DMS79 treated with DMSO at 0.1 percent for 48 hours (cell line): ENCODE results near the gene CAMTA1.

Experiments
- DNase-seq: peaks from one replicate; lab custom pipeline; 2025; lab: John Stamatoyannopoulos, UW

Gene CAMTA1

DNA sequence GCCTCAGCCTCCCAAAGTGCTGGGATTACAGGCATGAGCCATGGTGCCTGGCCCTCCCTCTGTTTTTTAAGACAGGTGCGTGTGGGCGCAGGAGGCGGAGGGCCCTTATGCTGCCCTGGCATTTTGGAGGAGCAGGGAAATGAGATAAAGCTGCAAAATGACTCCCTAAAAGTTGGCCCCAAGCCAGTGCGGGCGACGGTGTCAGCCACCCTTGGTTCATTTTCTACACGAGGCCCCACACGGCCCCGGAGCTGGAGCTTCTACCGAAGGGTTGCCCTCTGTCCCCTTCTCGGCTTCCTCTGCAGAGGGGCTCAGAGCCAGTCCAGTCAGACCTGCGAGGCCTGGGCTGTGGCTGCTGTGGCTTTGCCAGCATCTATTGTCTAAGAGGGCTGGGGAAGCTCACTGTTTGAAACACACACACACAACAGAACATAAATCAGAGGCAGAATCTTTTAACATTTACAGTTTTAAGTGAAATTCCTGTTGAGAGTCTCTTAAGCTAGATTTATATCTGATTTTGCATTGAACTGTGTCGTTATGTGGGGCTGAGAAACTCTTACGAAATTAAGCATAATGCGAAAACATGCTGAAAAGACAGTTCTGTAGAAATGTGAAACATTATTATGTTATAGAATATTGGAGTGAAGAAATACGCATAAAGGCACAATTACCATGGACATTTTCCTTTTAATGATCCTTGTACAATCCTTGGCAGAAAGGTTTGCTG is 255.9 kb downstream of the CAMTA1 start:
- peak; percentile 23 for DNase-seq

DNA sequence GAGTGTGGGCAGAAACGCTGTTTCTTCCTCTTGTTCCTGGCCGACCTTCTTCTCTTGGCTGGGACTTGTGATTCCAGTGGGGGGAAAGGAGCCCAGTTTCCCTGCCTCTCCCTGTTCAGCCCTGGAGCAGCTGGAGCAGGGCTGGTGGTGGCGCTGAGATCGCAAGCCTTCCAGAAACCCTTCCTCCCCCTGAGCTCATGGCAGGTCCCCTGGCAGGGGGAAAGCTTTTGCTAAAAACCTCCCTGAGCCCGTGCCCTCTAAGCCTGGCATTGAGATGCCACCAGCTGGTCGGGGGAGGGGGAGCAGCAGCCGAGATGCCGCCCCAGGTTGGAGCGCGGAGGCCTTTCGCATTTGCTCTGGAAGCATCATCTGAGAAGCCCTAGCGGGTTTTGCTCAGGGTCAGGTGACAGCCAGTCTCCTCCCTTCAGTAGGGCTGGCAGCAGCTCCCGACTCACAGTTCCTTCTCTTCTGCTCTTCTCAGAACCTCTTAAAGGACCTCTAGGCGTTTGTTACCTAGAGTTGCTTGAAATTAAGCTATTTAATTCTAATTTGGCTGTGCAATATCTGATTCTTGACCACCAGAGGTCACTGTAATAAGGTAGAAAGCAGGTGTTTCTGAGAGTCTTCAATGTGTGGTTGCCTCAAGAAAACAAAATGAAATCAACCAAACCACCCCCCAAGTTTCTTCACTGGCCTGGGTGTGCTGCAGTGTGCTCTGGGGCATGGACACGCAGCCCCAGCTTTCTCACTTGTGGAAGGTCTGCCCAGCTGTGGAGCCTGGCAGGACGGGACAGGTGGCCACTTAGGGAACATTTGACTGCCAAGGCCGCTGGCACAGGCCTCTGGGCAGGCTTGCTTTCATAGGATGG is 257.3 kb downstream of the CAMTA1 start:
- DNase-seq = peak; percentile 81

DNA sequence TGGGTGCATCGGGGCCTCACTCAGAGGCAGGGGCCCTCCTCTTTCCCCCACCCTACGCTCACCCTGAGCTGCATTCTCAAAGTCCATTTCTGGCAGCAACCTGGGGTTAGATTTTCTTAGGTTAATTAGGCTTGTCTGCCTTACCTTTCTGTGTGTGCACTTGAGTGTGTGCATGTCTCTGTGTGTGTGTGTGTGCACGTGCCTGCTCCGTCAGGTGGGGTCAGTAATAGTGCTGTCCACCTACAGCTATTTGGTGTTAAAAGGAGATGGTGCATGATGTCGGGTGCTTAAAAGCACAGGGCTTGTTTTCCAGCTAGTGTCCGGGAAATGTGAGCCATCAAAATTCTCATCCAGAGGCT is 257.9 kb downstream of the CAMTA1 start:
- peak; percentile 32 for DNase-seq

DNA sequence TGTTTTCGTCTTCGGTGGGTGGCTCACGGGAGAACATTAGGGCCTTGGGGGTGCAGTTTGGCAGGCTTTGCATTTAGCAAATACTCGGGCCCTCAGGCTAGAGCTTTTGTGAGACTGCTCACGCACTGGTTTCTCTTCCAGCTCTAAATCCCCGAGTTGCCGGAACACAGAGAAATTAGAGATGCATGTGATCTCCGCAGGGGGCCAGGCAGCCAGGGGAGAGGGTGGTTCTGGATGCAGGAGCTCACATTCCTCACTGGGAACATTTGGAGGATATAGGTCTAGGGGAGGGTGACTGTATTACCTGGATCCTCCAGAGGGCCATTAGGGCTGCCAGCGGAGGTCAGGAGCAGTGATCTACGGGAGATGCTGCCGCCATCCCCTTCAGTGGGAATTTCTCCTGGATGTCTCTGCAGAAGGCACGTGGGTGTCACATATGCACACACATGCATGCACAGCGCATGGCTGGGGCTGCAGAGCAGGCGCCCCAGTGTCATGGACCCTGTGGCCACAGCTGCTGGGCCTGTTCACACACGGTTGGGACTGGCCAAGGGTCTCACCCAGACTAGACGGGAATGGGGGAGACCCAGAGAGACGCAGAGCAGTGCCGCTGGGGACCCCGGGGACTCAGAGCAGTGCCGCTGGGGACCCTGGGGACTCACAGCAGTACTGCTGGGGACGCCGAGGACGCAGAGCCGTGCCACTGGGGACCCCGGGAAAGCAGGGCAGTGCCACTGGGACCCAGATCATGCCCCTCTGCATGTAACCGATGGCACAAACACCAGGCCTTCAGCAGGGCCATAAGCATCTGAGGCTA is 258.7 kb downstream of the CAMTA1 start:
- DNase-seq = no peak

DNA sequence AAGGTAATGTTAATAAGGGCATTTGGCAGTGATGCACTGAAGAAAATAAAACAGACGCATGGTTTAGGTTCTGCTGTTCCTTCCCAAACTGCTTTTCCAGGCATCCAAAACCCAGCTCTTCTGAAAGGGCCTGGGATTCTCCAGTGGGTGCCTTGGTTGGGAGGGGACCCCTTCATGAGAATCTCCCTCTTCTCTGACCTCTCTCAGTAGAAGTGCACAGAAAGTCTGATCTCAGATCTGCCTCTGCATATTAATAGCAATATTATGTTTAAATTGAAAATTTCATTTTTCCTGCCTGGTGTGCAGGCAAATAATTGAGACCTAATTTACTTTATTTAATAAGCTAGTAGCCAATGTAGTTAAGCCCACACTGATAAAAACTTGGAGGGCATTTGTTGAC is 260.6 kb downstream of the CAMTA1 start:
- no peak for DNase-seq

GRCh38 chr1:7046314-7046713 is 261.1 kb downstream of the CAMTA1 start:
- DNase-seq = peak; percentile 83

DNA sequence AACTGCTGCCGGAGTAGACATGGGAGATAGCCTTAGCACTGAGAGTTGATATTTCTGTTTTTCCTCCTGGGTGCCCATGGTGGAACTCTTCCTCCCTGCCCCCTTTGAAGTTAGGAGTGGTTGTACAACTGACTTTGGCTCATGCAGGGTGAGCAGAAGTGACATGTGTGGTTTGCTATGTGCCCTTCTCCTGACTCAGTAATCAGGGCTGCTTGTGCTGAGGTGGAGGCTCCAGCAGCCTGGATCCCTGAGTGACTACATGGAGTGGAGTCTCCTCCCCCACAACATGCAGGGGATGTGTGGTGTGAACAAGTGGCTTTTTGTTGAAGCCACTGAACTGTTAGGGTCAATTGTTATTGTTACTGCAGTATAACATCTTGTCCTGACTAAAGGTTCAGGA is 261.6 kb downstream of the CAMTA1 start:
- no peak for DNase-seq

GRCh38 chr1:7047866-7048265 is 262.6 kb downstream of the CAMTA1 start:
- peak; percentile 8 for DNase-seq

DNA sequence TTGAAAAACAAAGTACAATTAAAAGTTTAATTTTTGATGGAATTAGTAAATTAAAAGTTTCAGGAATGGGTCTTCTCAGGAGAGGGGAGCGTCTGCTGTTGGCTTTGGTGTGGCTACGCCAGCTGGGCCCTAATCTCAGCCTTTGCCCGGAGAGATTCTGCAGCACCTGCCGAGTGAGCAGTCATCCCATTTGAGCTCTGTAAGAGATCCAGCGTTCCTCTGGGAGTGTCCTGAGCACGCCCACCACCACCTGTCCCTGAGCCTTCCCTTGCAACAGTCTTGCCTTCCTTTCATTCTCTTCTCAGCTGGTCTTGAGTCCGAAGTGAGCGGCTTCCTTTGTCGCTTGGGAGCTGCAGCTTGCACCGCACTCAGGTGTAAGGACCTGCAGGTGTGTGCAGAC is 263.1 kb downstream of the CAMTA1 start:
- peak; percentile 53 for DNase-seq

DNA sequence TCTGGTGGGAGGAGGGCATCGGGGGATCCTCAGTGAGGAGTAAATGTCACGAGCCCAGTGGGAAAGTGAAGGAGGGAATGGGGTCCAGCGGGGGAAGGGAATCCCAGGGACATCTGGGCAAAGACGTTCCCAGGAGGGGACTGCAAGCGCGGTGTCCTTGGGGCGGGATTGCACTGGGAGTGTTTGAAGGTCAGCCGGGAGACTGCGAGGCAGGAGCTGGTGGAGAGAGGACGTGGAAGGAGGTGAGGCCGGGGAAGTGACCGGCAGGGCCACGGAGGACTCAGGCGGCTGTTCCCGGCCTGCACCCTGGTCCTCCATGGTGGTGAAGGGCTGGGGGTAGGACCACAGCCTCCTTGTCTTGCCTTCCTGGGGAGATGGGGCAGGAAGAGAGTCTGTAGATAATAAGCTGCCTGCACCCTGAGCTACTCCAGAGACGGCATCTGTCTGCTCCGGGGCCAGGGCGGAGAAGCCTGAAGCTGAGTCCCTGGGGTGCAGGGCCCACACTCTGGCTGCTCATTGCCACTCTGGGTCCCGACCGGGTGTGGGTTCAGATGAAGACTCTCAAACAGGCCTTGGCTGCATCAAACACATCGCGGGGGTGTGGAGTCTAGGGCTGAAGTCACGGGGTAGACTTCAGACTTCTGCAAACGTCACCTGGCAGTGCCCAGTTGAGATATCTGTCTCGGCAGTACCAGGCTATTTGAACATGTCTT is 264.8 kb downstream of the CAMTA1 start:
- DNase-seq = no peak

GRCh38 chr1:7050751-7051665 is 265.8 kb downstream of the CAMTA1 start:
- no peak for DNase-seq

DNA sequence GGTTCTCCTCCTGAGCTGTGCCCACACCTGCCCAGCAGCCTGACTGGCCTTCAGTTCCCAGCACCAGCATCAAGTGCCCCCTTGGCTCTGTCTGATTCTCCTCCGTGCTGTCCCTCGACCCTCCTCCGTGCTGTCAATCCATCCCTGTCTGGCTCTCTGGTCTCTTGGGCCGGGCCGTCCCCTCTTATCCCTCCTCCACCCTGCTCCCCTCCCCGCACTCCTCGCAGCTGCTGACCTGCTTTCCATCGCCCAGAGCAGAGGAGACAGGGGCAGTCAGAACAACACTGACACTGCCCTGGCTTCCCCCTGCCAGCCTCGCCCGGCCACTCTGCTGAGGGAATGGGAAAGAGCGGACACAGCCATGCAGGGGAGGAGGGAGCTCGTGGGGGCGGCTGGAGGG is 267.4 kb downstream of the CAMTA1 start:
- DNase-seq = no peak

- no peak for DNase-seq
Measured at GRCh38 chr1:7060745-7061144, 275.5 kb downstream of the CAMTA1 start.

- DNase-seq = no peak
Measured at GRCh38 chr1:7062346-7063061, 277.2 kb downstream of the CAMTA1 start.

DNA sequence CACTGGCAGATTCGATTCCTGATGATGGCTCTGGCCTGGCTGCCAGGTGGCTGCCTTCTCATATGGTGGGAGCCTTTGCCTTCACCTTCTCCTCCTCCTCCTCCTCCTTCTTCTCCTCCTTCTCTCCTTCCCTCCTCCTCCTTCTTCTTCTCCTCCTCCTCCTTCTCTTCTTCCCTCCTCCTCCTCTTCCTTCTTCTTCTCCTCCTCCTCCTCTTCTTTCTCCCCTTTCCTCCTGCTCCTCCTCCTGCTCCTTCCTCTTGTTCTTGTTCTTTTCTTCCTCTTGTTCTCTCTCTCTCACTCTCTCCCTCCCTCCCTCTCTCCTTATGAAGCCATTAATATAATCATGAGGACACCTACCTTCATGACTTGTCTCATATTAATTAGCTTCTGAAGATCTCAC is 278.7 kb downstream of the CAMTA1 start:
- no peak for DNase-seq

GRCh38 chr1:7068552-7068951 is 283.3 kb downstream of the CAMTA1 start:
- no peak for DNase-seq

GRCh38 chr1:7069931-7070330 is 284.7 kb downstream of the CAMTA1 start:
- DNase-seq = no peak

DNA sequence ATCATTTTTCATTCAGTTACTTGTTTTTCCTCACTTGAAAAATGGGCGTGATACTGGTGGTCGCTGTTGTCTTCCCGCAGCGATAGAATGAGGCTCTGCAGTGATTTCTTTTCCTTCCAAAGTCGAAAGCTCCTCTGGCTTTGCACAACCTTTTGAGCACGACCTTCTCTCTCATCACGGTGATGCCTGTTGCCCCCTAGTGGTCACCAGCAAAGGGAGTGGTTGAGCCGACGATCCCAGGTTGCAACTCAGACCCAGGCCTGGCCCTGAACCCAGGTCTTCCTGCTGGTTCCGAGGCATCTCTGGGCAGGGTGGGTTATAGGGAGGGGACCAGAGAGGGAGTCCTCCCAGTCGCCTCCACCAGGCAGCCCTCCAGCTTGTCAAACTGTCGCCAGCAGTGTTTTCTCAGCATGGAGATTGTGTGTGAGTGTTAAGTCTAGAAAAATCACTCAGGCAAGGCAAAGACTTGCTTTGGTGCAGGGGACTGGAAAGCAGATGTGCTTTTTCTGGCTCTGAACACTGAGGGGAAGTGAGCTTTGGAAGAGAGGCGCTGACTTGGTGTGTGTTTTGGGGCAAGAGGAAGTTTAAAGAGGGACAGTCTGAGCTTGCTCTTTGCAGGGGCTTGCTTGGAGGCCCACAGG is 285.3 kb downstream of the CAMTA1 start:
- DNase-seq = peak; percentile 26

- no peak for DNase-seq
Measured at GRCh38 chr1:7076117-7076516, 290.9 kb downstream of the CAMTA1 start.

DNA sequence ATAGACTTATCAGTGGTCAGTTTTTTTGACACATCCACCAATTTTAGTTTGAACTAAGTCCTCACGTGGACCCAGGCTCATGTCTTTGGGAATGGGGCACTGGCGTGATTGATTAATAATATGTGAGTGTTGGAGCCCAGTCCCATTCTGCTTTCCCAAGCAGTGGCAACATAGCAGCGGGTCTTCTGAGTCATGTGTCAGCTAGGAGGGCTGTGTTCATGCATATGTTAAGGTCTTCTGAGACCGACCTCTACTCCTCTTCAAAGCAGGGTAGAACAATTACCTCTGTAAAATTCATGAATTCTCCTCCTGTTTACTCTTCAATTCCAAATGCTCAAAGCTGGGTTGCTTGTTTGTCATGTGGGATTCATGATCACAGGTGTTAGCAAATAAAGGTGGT is 291.3 kb downstream of the CAMTA1 start:
- no peak for DNase-seq
